ENCODE data around the gene GPR6.

GPR6 gene

DNA sequence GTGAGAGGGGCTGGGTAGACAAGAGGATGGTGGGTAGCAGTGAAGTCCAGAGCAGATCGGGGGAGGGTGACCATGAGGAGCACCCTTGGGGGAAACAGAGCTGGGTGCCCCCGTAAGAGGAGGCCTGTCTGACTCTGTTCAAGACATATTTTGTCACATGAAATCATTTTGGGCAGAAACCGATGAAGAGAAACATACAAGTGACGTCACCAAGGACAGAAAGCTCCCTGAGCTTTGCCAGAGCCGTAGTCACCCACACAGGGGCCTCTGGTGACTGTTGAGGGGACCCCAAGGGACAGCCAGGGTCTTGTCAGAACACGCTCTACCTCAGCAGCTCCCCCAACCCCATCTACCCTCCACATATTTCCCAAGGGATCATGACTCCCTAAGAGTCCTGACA is 39.2 kb downstream of the GPR6 start:
- H2AFZ ChIP-seq (ENCODE audit: low read length) = no peak overlapping the region
- H2BK12ac ChIP-seq (ENCODE audit: low read length) = no peak overlapping the region
- no peak overlapping the region for H3K18ac ChIP-seq (ENCODE audit: low read length)
- no peak overlapping the region for H2BK15ac ChIP-seq (ENCODE audit: low read length)
- no peak for DNase-seq (ENCODE audit: low spot score)
- no peak overlapping the region for H3K23ac ChIP-seq (ENCODE audit: low read depth, low read length, poor library complexity)
- no peak overlapping the region for H3K27ac ChIP-seq (replicated peaks; ENCODE audit: low read length)
- no peak overlapping the region for H2BK5ac ChIP-seq (ENCODE audit: low read length)
- no peaks in the 10 kb centered on the region for H3K36me3 ChIP-seq (replicated peaks in 1 of 2; ENCODE audit: control insufficient read depth in 2 of 2, insufficient read depth in 2 of 2, low read length in 2 of 2)
- WGBS, 2 donors (ENCODE audit: extremely low coverage in 2 of 2, insufficient read length in 2 of 2, insufficient replicate concordance in 1 of 2) = no CpG with 5 or more reads among the region's 6 CpGs
- no peak overlapping the region for H3K4me3 ChIP-seq (ENCODE audit: low read length in 2 of 2)
- H2BK120ac ChIP-seq (ENCODE audit: low read depth, low read length) = no peak overlapping the region
- H3K4ac ChIP-seq (ENCODE audit: low read length) = no peak overlapping the region
- H4K8ac ChIP-seq (ENCODE audit: low read depth, low read length) = no peak overlapping the region
- no peak overlapping the region for H3K9ac ChIP-seq (ENCODE audit: low read depth, low read length, poor library complexity)
- no peaks in the 10 kb centered on the region for H3K79me1 ChIP-seq (ENCODE audit: low read depth, low read length)
- H4K91ac ChIP-seq (ENCODE audit: low read depth, low read length, poor library complexity) = no peak overlapping the region
- H3K14ac ChIP-seq (ENCODE audit: low read length) = no peak overlapping the region
- H2AK5ac ChIP-seq (ENCODE audit: low read depth, low read length) = no peak overlapping the region
- H3K27me3 ChIP-seq (ENCODE audit: control insufficient read depth in 3 of 3, insufficient read depth in 3 of 3, low read depth in 1 of 3, low read length in 3 of 3) = no peaks in the 10 kb centered on the region
- peaks cover 0 to 6% of the 10 kb centered on the region in 2 donors for H3K4me1 ChIP-seq (ENCODE audit: control insufficient read depth in 2 of 2, insufficient read depth in 1 of 2, low read depth in 1 of 2, low read length in 2 of 2)
- no peaks in the 10 kb centered on the region for H3K9me3 ChIP-seq (replicated peaks in 1 of 2; ENCODE audit: control insufficient read depth in 2 of 2, insufficient read depth in 1 of 2, low read depth in 1 of 2, low read length in 2 of 2)
- H3K4me2 ChIP-seq (ENCODE audit: insufficient read depth, low read length, poor library complexity, severe bottlenecking) = no peak overlapping the region

- no peak overlapping the region for H3K14ac ChIP-seq (ENCODE audit: low read length)
- no peak overlapping the region for H4K91ac ChIP-seq (ENCODE audit: low read depth, low read length, poor library complexity)
- H3K27ac ChIP-seq (replicated peaks; ENCODE audit: low read length) = no peak overlapping the region
- H3K27me3 ChIP-seq (ENCODE audit: control insufficient read depth in 3 of 3, insufficient read depth in 3 of 3, low read depth in 1 of 3, low read length in 3 of 3) = no peaks in the 10 kb centered on the region
- H3K23ac ChIP-seq (ENCODE audit: low read depth, low read length, poor library complexity) = no peak overlapping the region
- H2BK12ac ChIP-seq (ENCODE audit: low read length) = no peak overlapping the region
- no peak overlapping the region for H2BK15ac ChIP-seq (ENCODE audit: low read length)
- H3K9ac ChIP-seq (ENCODE audit: low read depth, low read length, poor library complexity) = no peak overlapping the region
- H3K9me3 ChIP-seq (replicated peaks in 1 of 2; ENCODE audit: control insufficient read depth in 2 of 2, insufficient read depth in 1 of 2, low read depth in 1 of 2, low read length in 2 of 2) = no peaks in the 10 kb centered on the region
- no CpG with 5 or more reads among the region's 7 CpGs for WGBS, 2 donors (ENCODE audit: extremely low coverage in 2 of 2, insufficient read length in 2 of 2, insufficient replicate concordance in 1 of 2)
- H3K4ac ChIP-seq (ENCODE audit: low read length) = no peak overlapping the region
- H3K4me3 ChIP-seq (ENCODE audit: low read length in 2 of 2) = no peak overlapping the region
- no peak overlapping the region for H2BK120ac ChIP-seq (ENCODE audit: low read depth, low read length)
- no peak for DNase-seq (ENCODE audit: low spot score)
- H3K4me2 ChIP-seq (ENCODE audit: insufficient read depth, low read length, poor library complexity, severe bottlenecking) = no peak overlapping the region
- H3K18ac ChIP-seq (ENCODE audit: low read length) = no peak overlapping the region
- H2BK5ac ChIP-seq (ENCODE audit: low read length) = no peak overlapping the region
- no peak overlapping the region for H4K8ac ChIP-seq (ENCODE audit: low read depth, low read length)
- no peak overlapping the region for H2AK5ac ChIP-seq (ENCODE audit: low read depth, low read length)
- H2AFZ ChIP-seq (ENCODE audit: low read length) = no peak overlapping the region
- peaks cover 0 to 6% of the 10 kb centered on the region in 2 donors for H3K4me1 ChIP-seq (ENCODE audit: control insufficient read depth in 2 of 2, insufficient read depth in 1 of 2, low read depth in 1 of 2, low read length in 2 of 2)
- H3K36me3 ChIP-seq (replicated peaks in 1 of 2; ENCODE audit: control insufficient read depth in 2 of 2, insufficient read depth in 2 of 2, low read length in 2 of 2) = no peaks in the 10 kb centered on the region
- H3K79me1 ChIP-seq (ENCODE audit: low read depth, low read length) = no peaks in the 10 kb centered on the region
These were observed 39.8 kb downstream of the GPR6 start for GRCh38 chr6:110017946-110018345.

- H3K4me2 ChIP-seq (ENCODE audit: insufficient read depth, low read length, poor library complexity, severe bottlenecking) = no peak overlapping the region
- no peak overlapping the region for H3K18ac ChIP-seq (ENCODE audit: low read length)
- H2BK12ac ChIP-seq (ENCODE audit: low read length) = no peak overlapping the region
- peaks cover 0 to 6% of the 10 kb centered on the region in 2 donors for H3K4me1 ChIP-seq (ENCODE audit: control insufficient read depth in 2 of 2, insufficient read depth in 1 of 2, low read depth in 1 of 2, low read length in 2 of 2)
- no CpG with 5 or more reads among the region's 5 CpGs for WGBS, 2 donors (ENCODE audit: extremely low coverage in 2 of 2, insufficient read length in 2 of 2, insufficient replicate concordance in 1 of 2)
- H2AK5ac ChIP-seq (ENCODE audit: low read depth, low read length) = no peak overlapping the region
- H3K27me3 ChIP-seq (ENCODE audit: control insufficient read depth in 3 of 3, insufficient read depth in 3 of 3, low read depth in 1 of 3, low read length in 3 of 3) = peaks cover 0 to 3% (median 0%) of the 10 kb centered on the region in 3 experiments
- no peaks in the 10 kb centered on the region for H3K79me1 ChIP-seq (ENCODE audit: low read depth, low read length)
- H3K4ac ChIP-seq (ENCODE audit: low read length) = no peak overlapping the region
- H2BK15ac ChIP-seq (ENCODE audit: low read length) = no peak overlapping the region
- no peaks in the 10 kb centered on the region for H3K36me3 ChIP-seq (replicated peaks in 1 of 2; ENCODE audit: control insufficient read depth in 2 of 2, insufficient read depth in 2 of 2, low read length in 2 of 2)
- H3K9me3 ChIP-seq (replicated peaks in 1 of 2; ENCODE audit: control insufficient read depth in 2 of 2, insufficient read depth in 1 of 2, low read depth in 1 of 2, low read length in 2 of 2) = no peaks in the 10 kb centered on the region
- no peak overlapping the region for H3K4me3 ChIP-seq (ENCODE audit: low read length in 2 of 2)
- no peak overlapping the region for H3K14ac ChIP-seq (ENCODE audit: low read length)
- no peak for DNase-seq (ENCODE audit: low spot score)
- H2AFZ ChIP-seq (ENCODE audit: low read length) = no peak overlapping the region
- no peak overlapping the region for H3K27ac ChIP-seq (replicated peaks; ENCODE audit: low read length)
- H2BK120ac ChIP-seq (ENCODE audit: low read depth, low read length) = no peak overlapping the region
- H2BK5ac ChIP-seq (ENCODE audit: low read length) = no peak overlapping the region
- no peak overlapping the region for H3K9ac ChIP-seq (ENCODE audit: low read depth, low read length, poor library complexity)
- H4K8ac ChIP-seq (ENCODE audit: low read depth, low read length) = no peak overlapping the region
- no peak overlapping the region for H3K23ac ChIP-seq (ENCODE audit: low read depth, low read length, poor library complexity)
- no peak overlapping the region for H4K91ac ChIP-seq (ENCODE audit: low read depth, low read length, poor library complexity)
These were observed 40.4 kb downstream of the GPR6 start for GRCh38 chr6:110018486-110018885.

GRCh38 chr6:110020888-110021287 is 42.8 kb downstream of the GPR6 start:
- H3K27me3 ChIP-seq (ENCODE audit: control insufficient read depth in 3 of 3, insufficient read depth in 3 of 3, low read depth in 1 of 3, low read length in 3 of 3) = peaks cover 0 to 5% (median 0%) of the 10 kb centered on the region in 3 experiments
- no peak overlapping the region for H3K23ac ChIP-seq (ENCODE audit: low read depth, low read length, poor library complexity)
- H2AFZ ChIP-seq (ENCODE audit: low read length) = no peak overlapping the region
- no peak overlapping the region for H3K4me2 ChIP-seq (ENCODE audit: insufficient read depth, low read length, poor library complexity, severe bottlenecking)
- no peak overlapping the region for H3K14ac ChIP-seq (ENCODE audit: low read length)
- H2AK5ac ChIP-seq (ENCODE audit: low read depth, low read length) = no peak overlapping the region
- H3K36me3 ChIP-seq (replicated peaks in 1 of 2; ENCODE audit: control insufficient read depth in 2 of 2, insufficient read depth in 2 of 2, low read length in 2 of 2) = no peaks in the 10 kb centered on the region
- peaks cover 0 to 6% of the 10 kb centered on the region in 2 donors for H3K4me1 ChIP-seq (ENCODE audit: control insufficient read depth in 2 of 2, insufficient read depth in 1 of 2, low read depth in 1 of 2, low read length in 2 of 2)
- no peaks in the 10 kb centered on the region for H3K9me3 ChIP-seq (replicated peaks in 1 of 2; ENCODE audit: control insufficient read depth in 2 of 2, insufficient read depth in 1 of 2, low read depth in 1 of 2, low read length in 2 of 2)
- H3K27ac ChIP-seq (replicated peaks; ENCODE audit: low read length) = no peak overlapping the region
- H3K18ac ChIP-seq (ENCODE audit: low read length) = no peak overlapping the region
- H2BK120ac ChIP-seq (ENCODE audit: low read depth, low read length) = no peak overlapping the region
- no peak overlapping the region for H3K9ac ChIP-seq (ENCODE audit: low read depth, low read length, poor library complexity)
- no peak overlapping the region for H4K8ac ChIP-seq (ENCODE audit: low read depth, low read length)
- H3K79me1 ChIP-seq (ENCODE audit: low read depth, low read length) = no peaks in the 10 kb centered on the region
- H2BK5ac ChIP-seq (ENCODE audit: low read length) = no peak overlapping the region
- no peak overlapping the region for H4K91ac ChIP-seq (ENCODE audit: low read depth, low read length, poor library complexity)
- no peak overlapping the region for H2BK15ac ChIP-seq (ENCODE audit: low read length)
- H3K4me3 ChIP-seq (ENCODE audit: low read length in 2 of 2) = no peak overlapping the region
- no CpG with 5 or more reads among the region's 3 CpGs for WGBS, 2 donors (ENCODE audit: extremely low coverage in 2 of 2, insufficient read length in 2 of 2, insufficient replicate concordance in 1 of 2)
- H3K4ac ChIP-seq (ENCODE audit: low read length) = no peak overlapping the region
- H2BK12ac ChIP-seq (ENCODE audit: low read length) = no peak overlapping the region
- no peak for DNase-seq (ENCODE audit: low spot score)

Measured in neuronal stem cell (in vitro differentiated cells).